ENCODE measurements around the gene GGACT.
A peak's percentile ranks its signal among the peaks of the same experiment; 100 is the strongest.
"Not testable (repeated sequence)": the region's sequence is repeated elsewhere in the genome, so short reads cannot be mapped to it uniquely, and the experiment has no call there.

Gene GGACT

GRCh38 chr13:100600915-100601314, 12.3 kb upstream of the GGACT start:
- DNase-seq = no peak

- DNase-seq = no peak
Observed at GRCh38 chr13:100600461-100600860, 11.9 kb upstream of the GGACT start.

- DNase-seq = no peak
Observed at GRCh38 chr13:100597253-100597652, 8.7 kb upstream of the GGACT start.

- no peak for DNase-seq
Observed at GRCh38 chr13:100596516-100596915, 7.9 kb upstream of the GGACT start.

GRCh38 chr13:100594731-100595130, 6.1 kb upstream of the GGACT start:
- no peak for DNase-seq

- DNase-seq = no peak
Observed at GRCh38 chr13:100594255-100594654, 5.7 kb upstream of the GGACT start.

- DNase-seq = no peak
Observed at GRCh38 chr13:100589178-100589725, 663 bp upstream of the GGACT start.

GRCh38 chr13:100584896-100585295, 3.7 kb downstream of the GGACT start:
- DNase-seq = peak; percentile 19

GRCh38 chr13:100581504-100581903, 7.1 kb downstream of the GGACT start:
- no peak for DNase-seq

- no peak for DNase-seq
Observed at GRCh38 chr13:100581030-100581429, 7.6 kb downstream of the GGACT start.

- no peak for DNase-seq
Observed at GRCh38 chr13:100580045-100580444, 8.5 kb downstream of the GGACT start.

GRCh38 chr13:100577239-100577638, 11.3 kb downstream of the GGACT start:
- DNase-seq = not testable (repeated sequence)

GRCh38 chr13:100573121-100573520, 15.5 kb downstream of the GGACT start:
- peak; percentile 83 for DNase-seq

- DNase-seq = no peak
Observed at GRCh38 chr13:100566543-100566942, 22.0 kb downstream of the GGACT start.

GRCh38 chr13:100565286-100565685, 23.3 kb downstream of the GGACT start:
- DNase-seq = no peak

- no peak for DNase-seq
Observed at GRCh38 chr13:100564444-100565223, 24.0 kb downstream of the GGACT start.

- DNase-seq = no peak
Observed at GRCh38 chr13:100563779-100564178, 24.8 kb downstream of the GGACT start.

- DNase-seq = no peak
Observed at GRCh38 chr13:100561599-100562204, 26.9 kb downstream of the GGACT start.

- DNase-seq = no peak
Observed at GRCh38 chr13:100561158-100561499, 27.5 kb downstream of the GGACT start.

GRCh38 chr13:100560498-100561157, 28.0 kb downstream of the GGACT start:
- no peak for DNase-seq

GRCh38 chr13:100559886-100560285, 28.7 kb downstream of the GGACT start:
- DNase-seq = no peak

GRCh38 chr13:100552755-100553154, 35.8 kb downstream of the GGACT start:
- DNase-seq = no peak

GRCh38 chr13:100549316-100549715, 39.3 kb downstream of the GGACT start:
- DNase-seq = no peak

GRCh38 chr13:100547791-100548201, 40.8 kb downstream of the GGACT start:
- no peak for DNase-seq
